Astrocyte of the cerebellum (primary cell): ENCODE data around the gene SIKE1.
A peak's percentile ranks its signal among the peaks of the same experiment; 100 is the strongest.
"Not testable (repeated sequence)": the region's sequence is repeated elsewhere in the genome, so short reads cannot be mapped to it uniquely, and the experiment has no call there.

ENCODE experiments used
- DNase-seq: peaks from one replicate; pipeline ENCODE4 v3.0.0-alpha.2; 2011; ENCODE audit warnings: low read depth
- H3K4me3 ChIP-seq: 2 replicates; pipeline ENCODE4 v1.5.1; 2011; ENCODE audit warnings: mild to moderate bottlenecking, low read depth, low read length, moderate library complexity
- CTCF ChIP-seq: IDR thresholded peaks from 2 replicates; pipeline ENCODE4 v1.5.1; 2012; ENCODE audit warnings: low read length, low read depth, moderate library complexity, mild to moderate bottlenecking; ENCODE audit errors: missing control alignments
- in situ Hi-C: cut with HindIII; loops from 2 replicates; pipeline ENCODE4 v1.10.0; 2017; ENCODE audit warnings: low sequenced_read_pairs

SIKE1 gene

DNA sequence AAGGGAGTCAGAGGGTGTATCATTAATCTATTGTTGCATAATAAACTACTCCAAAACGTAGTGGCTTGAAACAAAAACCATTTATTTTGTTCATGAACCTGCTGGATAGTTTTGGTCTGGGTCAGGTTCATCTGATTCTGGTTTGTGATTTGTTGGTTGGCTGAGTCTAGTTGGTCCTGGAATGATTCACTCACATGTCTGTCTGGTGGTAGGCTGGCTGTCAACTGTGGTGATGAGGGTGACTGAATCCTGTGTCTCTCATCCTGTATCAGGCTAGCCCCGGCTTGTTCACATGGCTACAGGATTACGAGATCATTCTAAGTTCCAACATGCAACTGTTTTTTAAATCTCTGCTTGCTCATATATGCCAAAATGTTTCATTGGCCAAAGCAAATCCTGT is 22.5 kb upstream of the SIKE1 start:
- no peak overlapping the region for H3K4me3 ChIP-seq
- in situ Hi-C loops = no loop called here
- no peak for DNase-seq
- no peak for TF ChIP-seq CTCF

- TF ChIP-seq CTCF = no peak
- in situ Hi-C loops = no loop called here
These were observed 13.6 kb upstream of the SIKE1 start for GRCh38 chr1:114794038-114794437.

GRCh38 chr1:114790581-114790980 is 10.1 kb upstream of the SIKE1 start:
- DNase-seq, in situ Hi-C loops, H3K4me3 ChIP-seq: not testable (repeated sequence)

More at GRCh38 chr1:114794038-114794437, 13.6 kb upstream of the SIKE1 start:
- no peak for DNase-seq
- no peak overlapping the region for H3K4me3 ChIP-seq

GRCh38 chr1:114786440-114786839 is 6.0 kb upstream of the SIKE1 start:
- H3K4me3 ChIP-seq, in situ Hi-C loops, DNase-seq: not testable (repeated sequence)

GRCh38 chr1:114782476-114782875 is 2.0 kb upstream of the SIKE1 start:
- in situ Hi-C loops = no loop called here
- H3K4me3 ChIP-seq = no peak overlapping the region
- no peak for TF ChIP-seq CTCF

GRCh38 chr1:114779722-114780121 is 763 bp downstream of the SIKE1 start:
- peak overlapping the region; percentile 95 for H3K4me3 ChIP-seq
- no peak for DNase-seq
- in situ Hi-C loops = no loop called here
- TF ChIP-seq CTCF = no peak

More at GRCh38 chr1:114782476-114782875, 2.0 kb upstream of the SIKE1 start:
- no peak for DNase-seq

DNA sequence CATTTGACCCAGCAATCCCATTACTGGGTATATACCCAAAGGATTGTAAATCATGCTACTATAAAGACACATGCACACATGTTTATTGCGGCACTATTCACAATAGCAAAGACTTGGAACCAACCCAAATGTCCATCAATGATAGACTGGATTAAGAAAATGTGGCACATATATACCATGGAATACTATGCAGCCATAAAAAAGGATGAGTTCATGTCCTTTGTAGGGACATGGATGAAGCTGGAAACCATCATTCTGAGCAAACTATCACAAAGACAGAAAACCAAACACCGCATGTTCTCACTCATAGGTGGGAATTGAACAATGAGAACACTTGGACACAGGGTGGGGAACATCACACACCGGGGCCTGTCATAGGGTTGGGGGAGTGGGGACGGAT is 3.8 kb downstream of the SIKE1 start:
- in situ Hi-C loops, H3K4me3 ChIP-seq, DNase-seq: not testable (repeated sequence)

GRCh38 chr1:114771992-114772391 is 8.5 kb downstream of the SIKE1 start:
- DNase-seq = no peak
- TF ChIP-seq CTCF = no peak
- no peak overlapping the region for H3K4me3 ChIP-seq
- in situ Hi-C loops = no loop called here
